ENCODE measurements around the gene DNAH10.

The DNAH10 gene

DNA sequence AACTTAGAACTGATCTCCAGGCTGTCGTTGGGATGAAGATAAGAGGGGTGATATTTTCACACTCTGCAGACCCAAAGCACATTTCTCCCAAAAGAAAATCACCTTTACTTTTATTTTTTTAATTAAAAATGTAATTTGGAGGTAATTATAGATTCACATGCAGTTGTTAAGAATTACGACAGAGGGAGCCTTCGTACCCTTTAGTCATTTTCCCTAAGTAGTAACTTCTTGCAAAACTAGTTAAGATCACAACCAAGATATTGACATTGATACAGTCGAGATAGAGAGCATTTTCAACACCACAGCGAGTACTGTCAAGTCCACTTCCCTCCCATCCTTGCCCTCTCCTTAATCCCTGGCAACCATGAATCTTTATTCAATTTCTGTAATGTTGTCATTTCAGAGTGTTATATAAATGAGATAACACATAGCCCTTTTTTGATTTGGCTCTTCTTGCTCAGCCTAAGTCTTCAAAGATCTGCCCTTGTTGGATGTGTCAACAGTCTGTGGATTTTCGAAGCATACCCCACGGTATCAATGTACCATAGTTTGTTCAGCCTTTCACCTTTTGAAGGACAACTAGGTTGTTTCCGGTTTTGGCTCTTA is 39.6 kb downstream of the DNAH10 start:
- no peak for DNase-seq

DNA sequence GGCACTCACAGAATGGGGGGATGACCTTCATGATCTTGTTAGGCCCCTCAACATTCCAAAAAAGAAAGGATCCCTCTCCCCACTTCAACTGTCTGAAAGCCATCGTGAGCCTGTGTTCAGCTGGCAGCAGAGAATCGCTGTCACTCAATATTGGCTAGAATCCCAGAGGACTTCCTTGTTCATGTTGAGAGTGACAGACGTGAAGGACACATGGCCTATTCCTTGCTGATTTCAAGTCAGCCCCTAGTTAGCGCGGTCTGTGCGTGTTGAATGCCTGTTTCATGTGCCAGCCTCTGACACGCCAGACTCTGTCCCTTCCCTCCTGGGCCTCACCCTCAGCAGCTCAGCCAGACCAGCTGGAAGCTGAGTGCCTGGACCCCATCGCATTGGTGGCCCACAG is 43.1 kb downstream of the DNAH10 start:
- no peak for DNase-seq

DNA sequence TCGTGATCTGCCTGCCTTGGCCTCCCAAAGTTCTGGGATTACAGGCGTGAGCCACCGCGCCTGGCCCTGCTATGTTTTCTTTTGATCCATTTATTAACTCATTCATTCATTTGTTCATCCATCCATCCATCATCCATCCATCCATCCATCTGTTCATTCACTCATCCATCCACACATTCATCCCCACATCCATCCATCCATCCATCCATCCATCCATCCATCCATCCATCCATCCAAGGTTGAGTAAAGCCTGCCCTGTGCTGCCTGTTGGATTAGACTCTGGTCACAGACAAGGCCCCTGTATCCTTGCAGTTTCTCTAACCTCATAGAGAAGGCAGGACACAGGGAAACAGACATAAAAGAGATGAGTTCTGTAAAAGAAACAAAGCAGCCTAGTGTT is 44.9 kb downstream of the DNAH10 start:
- no peak for DNase-seq

DNA sequence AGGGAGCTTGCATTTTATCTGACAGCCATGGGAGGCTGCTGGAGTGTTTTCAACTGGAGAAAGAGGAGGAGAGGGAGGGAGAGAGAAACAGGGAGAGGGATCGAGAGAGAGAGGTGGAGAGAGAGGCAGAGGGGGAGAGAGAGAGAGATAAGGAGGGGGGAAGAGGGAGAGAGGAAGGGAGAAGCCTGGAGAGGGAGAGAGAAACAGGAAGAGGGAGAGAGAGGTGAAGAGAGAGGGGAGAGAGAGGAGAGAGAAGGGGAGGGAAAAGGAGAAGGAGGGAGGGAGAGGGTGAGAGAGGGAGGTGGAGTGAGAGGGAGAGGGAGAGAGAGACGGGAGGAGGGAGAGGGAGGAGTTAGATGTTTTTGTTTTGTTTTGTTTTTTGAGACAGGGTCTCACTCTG is 45.6 kb downstream of the DNAH10 start:
- DNase-seq, result no peak

DNA sequence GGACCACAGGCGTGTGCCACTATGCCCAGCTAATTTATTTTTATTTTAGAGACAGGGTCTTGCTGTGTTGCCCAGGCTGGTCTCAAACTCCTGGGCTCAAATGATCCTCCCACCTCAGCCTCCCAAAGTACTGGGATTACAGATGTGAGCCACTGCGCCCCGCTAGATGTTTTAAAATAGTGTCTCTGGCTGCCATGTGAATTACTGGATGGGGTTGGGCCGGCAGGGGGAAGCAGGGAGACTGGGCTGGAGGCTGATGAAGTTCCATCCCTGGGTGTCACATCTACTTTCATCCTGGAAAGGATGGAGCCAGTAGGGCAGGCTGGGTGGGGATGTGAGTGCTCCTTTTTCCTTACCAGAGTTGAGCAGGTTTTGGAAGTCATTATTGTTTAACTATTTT is 46.1 kb downstream of the DNAH10 start:
- no peak for DNase-seq

DNA sequence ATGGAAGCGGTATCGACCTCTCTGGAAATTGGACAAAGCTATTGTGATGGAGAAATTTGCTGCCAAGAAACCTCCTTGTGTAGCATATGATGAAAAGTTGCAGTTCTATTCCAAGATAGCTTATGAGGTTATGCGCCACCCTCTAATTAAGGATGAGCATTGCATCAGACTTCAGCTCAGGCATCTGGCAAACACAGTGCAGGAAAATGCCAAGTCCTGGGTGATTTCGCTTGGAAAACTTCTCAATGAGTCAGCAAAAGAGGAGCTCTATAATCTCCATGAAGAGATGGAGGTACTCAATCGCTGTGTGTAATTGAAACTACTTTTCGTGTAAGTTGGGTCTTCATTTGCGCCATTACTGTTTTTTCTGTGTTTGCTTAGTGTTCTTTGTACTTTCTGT is 51.2 kb downstream of the DNAH10 start:
- DNase-seq, result no peak

DNA sequence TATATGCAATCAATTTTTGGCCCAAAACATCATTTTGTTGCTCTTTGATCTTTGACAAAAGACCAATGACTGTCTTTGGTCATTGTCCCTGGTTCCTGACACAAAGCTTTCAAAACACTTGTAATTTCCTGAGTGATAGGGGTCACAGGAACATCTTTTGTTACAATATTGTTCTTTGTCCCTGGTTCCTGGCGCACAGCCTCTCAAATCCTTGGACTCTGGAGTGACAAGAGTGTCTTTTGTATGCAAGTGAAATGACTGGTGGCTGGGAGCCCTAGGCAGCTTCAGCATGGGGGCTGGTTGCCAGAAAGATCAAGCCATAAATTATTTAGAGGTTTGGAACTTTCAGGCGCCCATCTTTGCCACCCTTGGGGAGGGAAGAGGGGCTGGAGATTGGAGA is 53.9 kb downstream of the DNAH10 start:
- no peak for DNase-seq

DNA sequence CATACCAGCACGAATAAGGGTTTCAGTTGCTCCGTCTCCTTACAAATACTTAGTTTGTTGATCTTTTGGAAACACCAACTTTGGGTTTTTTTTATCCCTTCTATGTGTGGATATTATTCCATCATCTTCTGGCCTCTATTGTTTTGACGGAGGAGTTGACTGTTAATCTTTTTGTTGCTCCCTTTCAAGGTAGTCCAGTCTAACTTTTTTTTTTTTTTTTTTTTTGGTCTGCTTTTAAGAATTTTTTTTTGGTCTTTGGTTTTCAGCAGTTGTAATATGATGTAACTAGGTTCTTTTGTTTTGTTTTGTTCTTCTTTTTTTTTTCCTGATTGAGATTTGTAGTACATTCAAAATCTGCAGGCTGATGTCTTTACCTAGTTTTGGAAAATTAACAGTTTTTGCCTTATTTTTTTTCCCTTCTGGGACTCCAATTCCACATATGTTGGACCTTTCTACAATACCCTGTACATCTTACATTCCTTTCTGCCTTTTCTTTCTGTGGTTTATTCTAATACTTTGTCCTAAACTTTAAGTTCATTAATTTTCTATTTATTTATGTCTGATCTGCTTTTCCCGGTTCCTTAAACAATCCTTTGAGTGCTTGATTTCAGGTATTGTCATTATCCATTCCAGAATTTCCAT is 54.9 kb downstream of the DNAH10 start:
- no peak for DNase-seq

DNA sequence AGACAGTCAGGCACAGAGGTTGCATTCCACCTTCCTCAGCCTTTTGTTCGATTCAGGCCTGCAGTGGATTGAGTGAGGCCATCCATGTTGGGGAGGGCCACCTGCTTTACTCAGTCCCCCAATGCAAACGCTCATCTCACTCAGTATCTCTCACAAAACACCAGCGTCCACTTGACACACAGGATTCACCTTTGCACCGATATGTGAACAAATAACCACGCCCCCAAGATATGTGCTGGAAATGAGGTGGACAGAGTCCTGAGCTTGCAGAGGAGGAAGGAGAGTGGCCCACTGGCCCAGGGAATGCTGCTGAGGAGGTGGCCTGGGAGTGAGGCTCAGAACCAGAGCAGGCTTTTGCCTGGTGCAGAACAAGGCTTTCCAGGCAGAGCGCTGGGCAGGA is 60.7 kb downstream of the DNAH10 start:
- no peak for DNase-seq

DNA sequence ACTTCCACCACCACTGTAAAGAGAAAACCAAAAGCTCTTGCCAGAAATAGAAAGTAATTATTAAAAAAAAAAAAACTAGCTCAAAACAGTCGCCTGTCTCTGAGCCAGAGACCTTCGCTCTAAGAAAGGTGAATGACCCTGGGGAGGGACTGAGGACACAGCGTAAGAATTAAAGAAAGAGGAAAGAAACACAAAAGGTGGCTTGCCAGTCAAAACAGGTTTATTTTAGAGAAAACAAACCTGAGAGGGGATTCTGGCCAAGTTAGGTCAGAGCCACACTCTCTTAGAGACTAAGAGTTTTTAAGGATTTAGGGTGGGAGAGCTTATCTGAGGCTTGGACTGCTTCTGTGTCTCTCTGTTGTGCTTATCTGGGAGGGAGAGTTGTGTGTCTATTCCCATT is 66.0 kb downstream of the DNAH10 start:
- no peak for DNase-seq

DNA sequence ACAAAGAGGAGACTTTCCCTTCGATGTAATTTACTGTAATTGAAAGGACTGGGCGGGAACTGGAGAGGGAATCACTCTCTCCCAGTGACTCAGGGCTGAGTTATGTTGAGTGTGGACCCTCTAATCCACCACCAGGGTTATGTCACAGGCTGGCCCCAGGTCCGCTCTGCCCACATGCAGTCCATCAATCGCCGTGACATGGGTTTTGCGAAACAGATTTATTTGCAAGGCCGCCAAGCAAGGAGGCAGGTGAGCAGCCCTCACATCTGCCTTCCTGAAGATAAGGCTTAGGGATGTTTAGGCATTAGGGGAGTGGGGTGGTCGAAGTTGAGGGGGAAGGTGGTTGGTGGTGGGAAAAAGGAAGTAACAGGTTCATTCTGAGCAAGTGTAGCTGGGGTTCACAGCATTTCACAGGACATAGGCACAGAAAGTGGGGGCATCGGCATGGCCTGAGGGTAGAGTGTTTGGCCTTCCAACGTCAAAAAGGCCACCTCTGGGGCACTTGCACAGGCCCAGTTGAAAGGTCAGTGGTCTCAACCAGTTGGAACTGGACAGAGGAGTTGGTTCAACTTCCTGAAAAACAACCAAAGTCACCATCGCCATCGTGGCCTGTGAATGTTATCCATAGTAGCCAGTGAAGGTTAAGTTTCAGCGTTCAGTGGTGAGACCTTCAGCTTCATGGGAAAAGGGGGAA is 66.9 kb downstream of the DNAH10 start:
- no peak for DNase-seq

DNA sequence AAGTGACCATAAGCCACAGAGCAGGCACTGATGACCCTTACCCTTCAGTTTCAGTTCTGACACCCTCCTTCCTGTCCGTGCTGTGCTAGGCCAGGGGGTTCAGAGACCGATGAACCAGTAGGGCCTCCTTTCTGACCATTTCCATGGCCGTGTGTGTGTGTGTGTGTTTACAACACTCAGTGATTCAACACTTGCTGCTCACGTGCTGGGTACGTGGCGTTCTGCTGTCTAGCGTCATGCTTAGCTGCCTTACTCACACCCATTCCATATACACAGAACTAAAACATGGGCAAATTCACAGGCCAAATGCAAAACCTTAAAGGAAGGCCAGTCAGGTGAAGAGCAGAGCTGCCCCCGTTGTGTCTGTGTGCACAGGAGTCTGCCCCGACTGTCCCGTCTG is 67.5 kb downstream of the DNAH10 start:
- no peak for DNase-seq

DNA sequence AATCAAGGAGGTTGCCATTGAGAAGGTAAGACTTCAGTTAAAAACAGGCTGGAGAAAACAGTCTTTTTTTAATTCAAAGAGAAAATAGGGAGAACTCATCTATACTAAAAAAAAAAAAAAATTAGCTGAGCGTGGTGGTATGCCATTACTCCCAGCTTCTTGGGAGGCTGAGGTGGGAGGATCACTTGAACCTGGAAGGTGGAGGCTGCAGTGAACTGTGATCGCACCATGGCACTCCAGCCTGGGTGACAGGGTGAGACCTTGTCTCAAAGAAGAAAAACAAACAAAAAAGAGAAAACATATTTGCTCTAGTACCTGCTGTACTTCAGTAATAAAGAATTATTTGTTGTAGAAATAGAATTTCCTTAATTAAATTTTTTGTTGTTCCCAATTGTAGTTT is 68.6 kb downstream of the DNAH10 start:
- no peak for DNase-seq

DNA sequence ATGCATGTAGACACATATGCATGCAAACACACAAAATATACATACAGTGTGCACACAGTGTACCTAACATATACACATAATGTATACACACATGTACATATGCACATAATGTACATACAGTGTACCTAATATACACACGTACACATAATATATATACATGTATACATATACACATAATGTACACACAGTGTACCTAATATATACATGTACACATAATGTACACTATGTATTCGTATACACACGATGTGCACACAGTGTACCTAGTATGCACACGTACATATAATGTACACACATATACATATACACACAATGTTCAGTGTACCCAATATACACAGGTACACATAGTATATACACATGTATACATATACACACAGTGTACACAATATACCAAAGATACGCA is 70.0 kb downstream of the DNAH10 start:
- no peak for DNase-seq

DNA sequence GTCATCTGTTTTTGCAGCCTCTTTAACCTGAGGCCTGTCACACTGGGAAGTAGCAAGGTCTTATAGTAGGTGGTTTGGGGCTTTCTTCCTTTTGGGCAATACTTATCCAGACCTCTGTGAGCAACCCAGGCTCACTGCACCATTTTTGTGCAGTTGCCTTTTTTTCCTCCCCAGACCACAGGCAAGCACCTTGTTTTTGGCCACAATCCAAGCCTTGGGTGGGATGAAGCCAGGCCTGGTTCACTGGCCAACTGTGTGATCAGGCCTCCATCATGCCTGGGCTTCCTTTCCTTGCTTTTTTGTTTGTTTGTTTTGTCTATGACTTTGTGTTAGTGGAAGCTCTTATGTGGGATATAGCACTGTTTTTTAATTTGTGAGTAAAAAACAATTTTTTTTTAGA is 71.7 kb downstream of the DNAH10 start:
- DNase-seq, result no peak

DNA sequence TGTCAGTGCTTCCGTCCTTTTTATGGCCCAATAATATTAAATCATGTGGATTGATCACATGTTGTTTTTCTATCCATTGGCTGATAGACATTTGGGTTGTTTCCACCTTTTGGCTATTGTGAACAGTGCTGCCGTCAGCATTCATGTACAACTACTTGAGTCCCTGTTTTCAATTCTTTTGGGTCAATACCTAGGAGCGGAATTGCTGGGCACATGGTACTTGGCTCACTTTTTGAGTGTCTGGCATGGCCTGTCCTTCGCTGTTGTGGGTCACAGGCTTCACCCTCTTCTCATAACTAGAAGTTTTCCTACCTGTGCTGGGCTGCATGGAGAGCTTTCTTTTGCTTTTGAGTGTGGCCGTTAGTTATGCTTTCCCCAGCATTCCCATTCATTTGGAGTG is 72.7 kb downstream of the DNAH10 start:
- DNase-seq, result no peak

DNA sequence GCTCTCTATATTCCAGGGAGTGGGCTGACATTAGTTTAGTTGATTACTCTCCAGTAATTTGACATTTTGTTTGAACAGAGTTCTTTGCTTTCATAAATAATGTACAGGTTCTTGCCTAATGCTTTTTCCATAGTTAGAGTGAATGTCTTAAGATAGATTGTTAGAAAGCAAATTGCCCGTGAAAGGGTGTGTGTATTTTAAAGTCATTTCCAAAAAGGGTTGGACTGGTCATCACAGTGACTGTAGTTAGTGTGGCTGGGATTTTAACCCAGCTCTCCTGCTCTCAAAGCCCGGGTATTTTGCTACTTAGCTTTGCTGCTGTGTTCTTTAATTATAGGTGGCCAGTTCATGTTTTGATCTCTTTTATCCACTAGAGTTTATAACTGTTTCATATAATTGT is 74.2 kb downstream of the DNAH10 start:
- no peak for DNase-seq

DNA sequence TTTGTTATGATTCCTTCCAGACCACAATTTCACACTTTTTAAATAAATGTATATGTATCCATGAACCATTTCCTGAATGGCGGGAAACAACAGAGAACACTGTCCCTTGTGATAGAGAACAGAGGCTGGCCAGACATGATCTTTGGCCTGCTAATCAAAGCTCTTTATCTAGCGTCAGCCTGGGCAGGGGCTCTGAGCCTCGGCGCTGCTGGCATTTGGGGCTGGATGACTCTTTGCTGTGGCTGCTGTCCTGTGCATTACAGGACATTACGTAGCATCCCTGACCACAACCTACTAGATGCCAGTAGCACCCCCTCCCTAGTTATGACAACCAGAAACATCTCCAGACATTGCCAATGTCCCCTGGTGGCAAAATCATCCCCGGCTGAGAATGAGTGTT is 77.7 kb downstream of the DNAH10 start:
- DNase-seq, result no peak

DNA sequence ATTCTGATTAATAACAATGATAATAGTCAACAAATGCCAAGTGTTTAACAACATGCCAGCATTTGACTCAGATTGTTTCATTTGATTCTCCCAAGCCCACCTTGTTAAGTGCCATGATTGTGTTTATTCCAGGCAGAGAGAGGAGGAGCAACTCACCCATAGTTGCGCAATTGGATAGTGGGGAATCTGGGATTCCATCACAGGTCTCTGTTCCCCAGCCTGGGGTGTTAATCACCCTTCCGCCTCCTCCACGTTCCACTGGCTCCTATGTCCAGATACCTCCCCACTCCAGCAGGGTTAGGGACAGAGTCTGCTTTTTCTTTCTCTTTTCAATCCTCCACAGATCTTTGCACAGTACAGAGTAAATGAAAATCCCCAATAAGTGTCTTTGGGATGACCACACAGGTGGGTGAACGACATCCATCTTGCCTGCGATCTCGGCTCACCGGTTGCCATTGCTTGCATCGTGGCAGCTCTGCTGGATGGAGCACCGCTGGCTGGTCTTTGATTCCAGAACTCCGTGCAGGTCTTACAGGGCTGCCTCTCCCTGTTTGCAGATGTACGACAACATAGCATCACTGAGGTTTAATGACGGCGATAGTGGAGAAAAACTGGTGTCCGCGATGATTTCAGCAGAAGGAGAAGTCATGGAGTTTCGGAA is 78.8 kb downstream of the DNAH10 start:
- DNase-seq, result no peak

DNA sequence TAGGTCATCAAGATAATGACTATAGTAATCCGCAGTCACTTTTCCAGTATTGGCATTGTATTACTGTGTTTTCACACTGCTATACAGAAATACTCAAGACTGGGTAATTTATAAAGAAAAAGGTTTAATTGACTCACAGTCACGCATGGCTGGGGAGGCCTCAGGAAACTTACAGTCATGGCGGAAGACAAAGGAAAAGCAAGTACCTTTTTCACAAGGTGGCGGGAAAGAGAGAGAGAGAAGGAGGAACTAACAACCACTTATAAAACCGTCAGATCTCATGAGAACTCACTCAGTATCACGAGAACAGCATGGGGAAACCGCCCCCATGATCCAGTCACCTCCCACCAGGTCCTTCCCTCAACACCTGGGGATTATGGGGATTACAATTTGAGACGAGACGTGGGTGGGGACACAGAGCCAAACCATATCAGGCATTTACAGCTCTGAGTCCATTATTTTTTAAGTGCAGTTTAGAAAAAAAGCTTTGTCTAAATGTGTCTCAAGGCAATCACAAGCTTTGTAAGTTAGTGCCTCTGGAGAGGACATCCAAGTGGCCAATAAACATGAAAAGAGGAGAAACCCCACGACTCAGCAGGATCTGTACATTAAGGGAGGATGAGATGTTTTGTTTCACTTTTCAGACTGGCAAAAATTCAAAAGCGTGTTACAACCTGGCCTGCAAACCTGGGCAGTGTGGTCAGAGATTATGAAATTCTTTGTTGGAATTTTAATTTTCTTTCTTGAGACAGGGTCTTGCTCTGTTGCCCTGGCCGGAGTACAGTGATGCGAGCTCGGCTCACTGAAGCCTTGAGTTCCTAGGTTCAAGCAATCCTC is 82.0 kb downstream of the DNAH10 start:
- DNase-seq, result no peak

DNA sequence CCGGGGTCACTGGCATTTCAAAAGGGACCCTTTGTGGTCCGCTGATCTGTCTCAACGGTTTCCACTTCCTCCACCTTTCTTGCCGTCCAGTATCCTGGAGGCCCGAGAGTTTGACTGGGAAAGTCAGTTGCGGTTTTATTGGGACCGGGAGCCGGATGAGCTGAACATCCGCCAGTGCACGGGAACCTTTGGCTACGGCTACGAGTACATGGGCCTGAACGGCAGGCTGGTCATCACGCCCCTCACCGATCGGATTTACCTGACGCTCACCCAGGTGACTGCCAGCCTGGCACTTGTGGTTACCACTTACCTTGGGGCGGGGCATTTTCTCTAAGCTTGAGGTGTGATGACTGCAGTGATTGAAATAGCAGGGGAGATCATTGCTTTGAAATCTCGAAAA is 83.8 kb downstream of the DNAH10 start:
- DNase-seq, result no peak

DNA sequence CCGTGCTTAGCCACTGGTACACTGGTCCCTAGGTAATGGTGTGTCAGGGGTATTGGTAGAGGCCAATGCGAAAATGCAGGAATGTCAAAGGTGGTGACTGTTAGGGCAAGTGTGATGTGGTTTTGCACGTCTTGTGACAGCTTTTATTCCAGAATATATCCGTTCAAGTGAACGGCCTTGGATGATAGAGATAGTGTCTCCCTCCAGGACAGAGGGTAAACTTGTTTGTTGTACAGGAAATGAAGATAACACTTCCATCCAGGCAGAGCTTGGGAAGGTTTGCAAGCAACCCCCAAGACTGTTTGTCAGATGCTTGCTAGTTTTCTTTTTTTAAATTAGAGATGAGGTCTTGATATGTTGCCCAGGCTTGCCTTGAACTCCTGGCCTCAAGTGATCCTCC is 84.2 kb downstream of the DNAH10 start:
- DNase-seq, result no peak

DNA sequence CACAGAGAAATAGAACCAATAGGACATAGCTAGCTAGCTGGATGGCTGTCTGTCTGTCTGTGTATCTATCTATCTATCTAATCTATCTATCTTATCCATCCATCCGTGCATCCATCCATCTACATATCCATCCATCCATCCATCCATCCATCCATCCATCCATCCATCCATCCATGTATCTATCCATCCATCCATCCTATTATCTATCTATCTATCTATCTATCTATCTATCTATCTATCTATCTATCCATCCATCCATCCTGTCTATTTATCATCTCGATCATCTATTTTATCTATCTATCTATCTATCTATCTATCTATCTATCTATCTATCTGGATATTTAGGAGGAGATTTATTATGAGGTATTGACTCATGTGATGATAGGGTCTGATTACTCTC is 84.9 kb downstream of the DNAH10 start:
- DNase-seq, result no peak

Measured in NK-92 treated with Interleukin-12 subunit alpha and Interleukin-12 subunit beta, amount 100 ng/mL, for 24 hours (cell line).